22Rv1 (cell line): ENCODE results near the gene RBM44.

ENCODE experiments used
- H3K27ac ChIP-seq: fragments of 450-650 bp; 2 replicates; pipeline ENCODE4 v1.5.1; 2017
- CTCF ChIP-seq: fragments of 450-650 bp; IDR thresholded peaks from 2 replicates; pipeline ENCODE4 v1.5.1; 2017; ENCODE audit warnings: mild to moderate bottlenecking
- ZFX ChIP-seq: fragments of 450-650 bp; IDR thresholded peaks from 2 replicates; pipeline ENCODE4 v1.6.1; 2017; ENCODE audit warnings: antibody characterized with exemption, borderline replicate concordance

Gene RBM44

GRCh38 chr2:237873897-237874551 is 75.4 kb downstream of the RBM44 start:
- H3K27ac ChIP-seq, result no peak overlapping the region
- TF ChIP-seq ZFX (no peak), CTCF (no peak)

GRCh38 chr2:237874585-237875161 is 76.1 kb downstream of the RBM44 start:
- no peak overlapping the region for H3K27ac ChIP-seq
- TF ChIP-seq ZFX (no peak), CTCF (no peak)

- no peak overlapping the region for H3K27ac ChIP-seq
- TF ChIP-seq CTCF, result no peak
- TF ChIP-seq ZFX, result no peak
These were observed 76.9 kb downstream of the RBM44 start for GRCh38 chr2:237875256-237876060.

- TF ChIP-seq ZFX (no peak), CTCF (no peak)
- no peak overlapping the region for H3K27ac ChIP-seq
These were observed 77.5 kb downstream of the RBM44 start for GRCh38 chr2:237876061-237876526.

- no peak for TF ChIP-seq CTCF
- TF ChIP-seq ZFX, result no peak
- H3K27ac ChIP-seq, result no peak overlapping the region
These were observed 78.0 kb downstream of the RBM44 start for GRCh38 chr2:237876532-237876931.

GRCh38 chr2:237876951-237877491 is 78.4 kb downstream of the RBM44 start:
- TF ChIP-seq CTCF (no peak), ZFX (no peak)
- H3K27ac ChIP-seq, result no peak overlapping the region
